Activated T-cell treated with anti-CD3 and anti-CD28 coated beads, Interleukin-2, amount 50 U/mL, for 24 hours (primary cell): ENCODE results near the gene CNR1.
"Not testable (repeated sequence)": the region's sequence is repeated elsewhere in the genome, so short reads cannot be mapped to it uniquely, and the experiment has no call there.

Experiments used
- DNase-seq: peaks from one replicate; pipeline ENCODE4 v3.0.0-alpha.2; 2020
- H3K27ac Mint-ChIP-seq: 2 replicates; pipeline ENCODE4 v1.8.0; 2020; ENCODE audit warnings: mild to moderate bottlenecking, mixed read lengths
- H3K27me3 Mint-ChIP-seq: 2 replicates; pipeline ENCODE4 v1.8.0; 2020; ENCODE audit warnings: mixed read lengths
- H3K36me3 Mint-ChIP-seq: 2 replicates; pipeline ENCODE4 v1.8.0; 2020; ENCODE audit warnings: low read depth, mixed read lengths
- H3K4me1 Mint-ChIP-seq: 2 replicates; pipeline ENCODE4 v1.8.0; 2020; ENCODE audit warnings: low read depth, mixed read lengths
- H3K4me3 Mint-ChIP-seq: 2 replicates; pipeline ENCODE4 v1.8.0; 2020; ENCODE audit warnings: mild to moderate bottlenecking, moderate library complexity, mixed read lengths
- H3K9me3 Mint-ChIP-seq: 2 replicates; pipeline ENCODE4 v1.8.0; 2020; ENCODE audit warnings: mixed read lengths

Gene CNR1

GRCh38 chr6:88165844-88166492, at the start of gene CNR1:
Gene CNR1, minus strand, starts transcription at chr6:88166347. Its CDS starts 21,073 bp downstream, at chr6:88145274.
- Mint-ChIP-seq H3K4me1 (peaks cover 14% of the 10 kb centered on the region), H3K36me3 (no peaks in the 10 kb centered on the region)

GRCh38 chr6:88211446-88211845, 45.3 kb upstream of the CNR1 start:
- H3K4me3 Mint-ChIP-seq, result no peak overlapping the region
- no peak overlapping the region for H3K27ac Mint-ChIP-seq
- no peaks in the 10 kb centered on the region for H3K9me3 Mint-ChIP-seq
- H3K4me1 Mint-ChIP-seq, result no peaks in the 10 kb centered on the region
- H3K27me3 Mint-ChIP-seq, result peaks cover 4% of the 10 kb centered on the region
- H3K36me3 Mint-ChIP-seq, result no peaks in the 10 kb centered on the region
- no peak for DNase-seq

More at GRCh38 chr6:88165844-88166492, at the start of gene CNR1:
- peak; percentile 41 for DNase-seq
- Mint-ChIP-seq H3K27ac (no peak within 1 kb of the TSS), H3K9me3 (no peaks in the 10 kb centered on the region), H3K4me3 (peak within 1 kb of the TSS; percentile 69), H3K27me3 (peaks cover 73% of the 10 kb centered on the region)

- DNase-seq, result no peak
- peaks cover 4% of the 10 kb centered on the region for H3K27me3 Mint-ChIP-seq
- peaks cover 8% of the 10 kb centered on the region for H3K9me3 Mint-ChIP-seq
- no peaks in the 10 kb centered on the region for H3K4me1 Mint-ChIP-seq
- H3K27ac Mint-ChIP-seq, result no peak overlapping the region
- H3K4me3 Mint-ChIP-seq, result no peak overlapping the region
- no peaks in the 10 kb centered on the region for H3K36me3 Mint-ChIP-seq
These were observed 43.2 kb upstream of the CNR1 start for GRCh38 chr6:88209301-88209700.

GRCh38 chr6:88208726-88209125, 42.6 kb upstream of the CNR1 start:
- DNase-seq, result no peak
- H3K4me3 Mint-ChIP-seq, result no peak overlapping the region
- H3K36me3 Mint-ChIP-seq, result no peaks in the 10 kb centered on the region
- H3K27ac Mint-ChIP-seq, result no peak overlapping the region
- no peaks in the 10 kb centered on the region for H3K4me1 Mint-ChIP-seq
- H3K9me3 Mint-ChIP-seq, result peaks cover 8% of the 10 kb centered on the region
- H3K27me3 Mint-ChIP-seq, result peaks cover 4% of the 10 kb centered on the region

- H3K27ac Mint-ChIP-seq, H3K36me3 Mint-ChIP-seq, H3K27me3 Mint-ChIP-seq, DNase-seq, H3K4me3 Mint-ChIP-seq, H3K4me1 Mint-ChIP-seq: not testable (repeated sequence)
- peaks cover 16% of the 10 kb centered on the region for H3K9me3 Mint-ChIP-seq
These were observed 35.6 kb upstream of the CNR1 start for GRCh38 chr6:88201734-88202133.

GRCh38 chr6:88184921-88185320, 18.8 kb upstream of the CNR1 start:
- no peak overlapping the region for H3K4me3 Mint-ChIP-seq
- no peaks in the 10 kb centered on the region for H3K9me3 Mint-ChIP-seq
- H3K27ac Mint-ChIP-seq, result no peak overlapping the region
- peaks cover 22% of the 10 kb centered on the region for H3K27me3 Mint-ChIP-seq
- no peak for DNase-seq
- H3K4me1 Mint-ChIP-seq, result no peaks in the 10 kb centered on the region
- no peaks in the 10 kb centered on the region for H3K36me3 Mint-ChIP-seq

- H3K4me3 Mint-ChIP-seq, result no peak overlapping the region
- H3K36me3 Mint-ChIP-seq, result no peaks in the 10 kb centered on the region
- peaks cover 25% of the 10 kb centered on the region for H3K27me3 Mint-ChIP-seq
- H3K9me3 Mint-ChIP-seq, result no peaks in the 10 kb centered on the region
- no peak overlapping the region for H3K27ac Mint-ChIP-seq
- no peak for DNase-seq
- H3K4me1 Mint-ChIP-seq, result no peaks in the 10 kb centered on the region
These were observed 17.3 kb upstream of the CNR1 start for GRCh38 chr6:88183471-88183870.

- Mint-ChIP-seq H3K4me1 (no peaks in the 10 kb centered on the region), H3K9me3 (no peaks in the 10 kb centered on the region), H3K27ac (no peak overlapping the region), H3K4me3 (no peak overlapping the region), H3K36me3 (no peaks in the 10 kb centered on the region), H3K27me3 (peaks cover 27% of the 10 kb centered on the region)
- no peak for DNase-seq
These were observed 13.5 kb upstream of the CNR1 start for GRCh38 chr6:88179692-88180091.

GRCh38 chr6:88177961-88178464, 11.9 kb upstream of the CNR1 start:
- Mint-ChIP-seq H3K4me3 (no peak overlapping the region), H3K9me3 (no peaks in the 10 kb centered on the region), H3K27me3 (peaks cover 35% of the 10 kb centered on the region), H3K27ac (no peak overlapping the region), H3K36me3 (no peaks in the 10 kb centered on the region), H3K4me1 (no peaks in the 10 kb centered on the region)
- no peak for DNase-seq

GRCh38 chr6:88174906-88175305, 8.8 kb upstream of the CNR1 start:
- Mint-ChIP-seq H3K4me1 (no peaks in the 10 kb centered on the region), H3K36me3 (no peaks in the 10 kb centered on the region), H3K27me3 (peaks cover 44% of the 10 kb centered on the region), H3K27ac (no peak overlapping the region), H3K4me3 (no peak overlapping the region), H3K9me3 (no peaks in the 10 kb centered on the region)
- no peak for DNase-seq

- Mint-ChIP-seq H3K27me3 (peaks cover 69% of the 10 kb centered on the region), H3K9me3 (no peaks in the 10 kb centered on the region), H3K4me1 (peaks cover 8% of the 10 kb centered on the region), H3K36me3 (no peaks in the 10 kb centered on the region), H3K27ac (no peak overlapping the region), H3K4me3 (no peak overlapping the region)
- DNase-seq, result no peak
These were observed 5.2 kb upstream of the CNR1 start for GRCh38 chr6:88171312-88171711.

- H3K4me3 Mint-ChIP-seq, result no peak overlapping the region
- H3K27ac Mint-ChIP-seq, result no peak overlapping the region
- no peak for DNase-seq
- peaks cover 14% of the 10 kb centered on the region for H3K4me1 Mint-ChIP-seq
- H3K9me3 Mint-ChIP-seq, result no peaks in the 10 kb centered on the region
- peaks cover 82% of the 10 kb centered on the region for H3K27me3 Mint-ChIP-seq
- H3K36me3 Mint-ChIP-seq, result no peaks in the 10 kb centered on the region
These were observed 2.2 kb upstream of the CNR1 start for GRCh38 chr6:88168362-88168761.

GRCh38 chr6:88167352-88167937, 1.3 kb upstream of the CNR1 start:
- Mint-ChIP-seq H3K27ac (no peak overlapping the region), H3K36me3 (no peaks in the 10 kb centered on the region), H3K4me3 (peak overlapping the region; percentile 34), H3K9me3 (no peaks in the 10 kb centered on the region), H3K27me3 (peaks cover 80% of the 10 kb centered on the region), H3K4me1 (peaks cover 14% of the 10 kb centered on the region)
- peak; percentile 31 for DNase-seq

GRCh38 chr6:88166493-88167351, 575 bp upstream of the CNR1 start:
- Mint-ChIP-seq H3K9me3 (no peaks in the 10 kb centered on the region), H3K27me3 (peaks cover 77% of the 10 kb centered on the region), H3K4me3 (peak overlapping the region; percentile 69), H3K27ac (no peak overlapping the region), H3K36me3 (no peaks in the 10 kb centered on the region), H3K4me1 (peaks cover 14% of the 10 kb centered on the region)
- no peak for DNase-seq
